Pancreas (tissue), 10 donors: ENCODE results near the gene ANP32A. TPM values are rescaled to one million over a fixed set of nuclear protein-coding genes. Genes with fewer than 3 reads are reported as not detected.

Experiments used
- ATAC-seq, 4 donors: fragments of 200-7000 bp; cut with Tn5 transposase; one replicate each; pipeline versions ENCODE4 v1.8.0 to v1.9.1; 2020; ENCODE audit warnings: mild to moderate bottlenecking in 4 of 4, moderate library complexity in 4 of 4
- DNase-seq, 6 donors: peaks; one replicate each; pipeline ENCODE4 v3.0.0-alpha.2; 2020
- FAIRE-seq: peaks from 2 replicates; lab custom pipeline; 2012; peaks lifted over from hg19 to GRCh38; lab: Jason Lieb, UNC
- H3K27ac ChIP-seq, 4 donors: fragments of 200-600 bp; sonication (generic); 1 replicate in 3 of 4; 2 replicates in 1 of 4; pipeline versions ENCODE4 v1.5.0 to v1.8.0; 2020
- H3K27me3 ChIP-seq, 4 donors: fragments of 200-600 bp; one replicate each; pipeline ENCODE4 v1.8.0; 2021
- H3K36me3 ChIP-seq, 3 donors: fragments of 200-600 bp; sonication (generic) in 1 of 3; one replicate each; pipeline versions ENCODE4 v1.5.0 to v1.8.0; 2020 to 2021
- H3K4me1 ChIP-seq, 3 donors: fragments of 200-600 bp; one replicate each; pipeline ENCODE4 v1.8.0; 2021
- H3K4me3 ChIP-seq, 4 donors: fragments of 200-600 bp; sonication (generic) in 2 of 4; one replicate each; pipeline versions ENCODE4 v1.5.0 to v1.8.0; 2020 to 2021
- H3K9me3 ChIP-seq, 4 donors: fragments of 200-600 bp; one replicate each; pipeline ENCODE4 v1.8.0; 2021
- WGBS, 2 donors: extraction: QIAGEN DNeasy Blood & Tissue Kit; methylation state at CpG; one replicate each; pipeline ENCODE4 v1.1.7; 2013; 5-methylcytosine and 5-hydroxymethylcytosine counted together
- intact Hi-C, 3 donors: fragments of 100-400 bp; cut with DNase I; formaldehyde crosslinking; loops; one replicate each; pipeline versions ENCODE4 v1.11.1 to v1.14.2; 2022
- polyA plus RNA-seq, 2 donors: library from polyadenylated mRNA; stranded (reverse); fragments of 200-250 nt; gene quantifications; one replicate each; pipeline ENCODE4 v1.2.3, GENCODE V29; 2013
- total RNA-seq, 6 donors: library from RNA; stranded (reverse); fragmentation: NEBNext Ultra II Directional in 4 of 6; extraction: Animal tissue kit (Norgen Biotek cat#: 25700) in 4 of 6; gene quantifications; one replicate each; pipeline versions ENCODE4 v1.2.1 to v1.2.4, GENCODE V29; 2021 to 2023
- TF ChIP-seq, protein P1 (sequence below), 4 donors: fragments of 200-600 bp; sonication (generic) in 3 of 4; IDR thresholded peaks; one replicate each; pipeline versions ENCODE4 v1.5.0 to v1.8.0; 2021; ENCODE audit warnings: antibody characterized with exemption in 4 of 4
- donor health status: healthy with polysubstance abuse.
- donor health status: DM: no; HTN: no; CAD: no; lungs with moderate emphysema.
- donor health status: DM: no; HTN: no; CAD: no.
- donor health status: control.
- donor health status: control.
- donor health status: Bipolar disorder and iron deficiency.
- donor health status: DM: yes; HTN: yes; CAD: no.
- donor health status: DM: no; HTN: no; CAD: no.
- donor health status: DM: no; HTN: no; CAD: no.
- donor health status: DM: yes; HTN: yes; CAD: no.

Gene ANP32A
- total and polyA plus RNA-seq, 8 donors: 26.0 to 64.3 (median 41.3) TPM

DNA sequence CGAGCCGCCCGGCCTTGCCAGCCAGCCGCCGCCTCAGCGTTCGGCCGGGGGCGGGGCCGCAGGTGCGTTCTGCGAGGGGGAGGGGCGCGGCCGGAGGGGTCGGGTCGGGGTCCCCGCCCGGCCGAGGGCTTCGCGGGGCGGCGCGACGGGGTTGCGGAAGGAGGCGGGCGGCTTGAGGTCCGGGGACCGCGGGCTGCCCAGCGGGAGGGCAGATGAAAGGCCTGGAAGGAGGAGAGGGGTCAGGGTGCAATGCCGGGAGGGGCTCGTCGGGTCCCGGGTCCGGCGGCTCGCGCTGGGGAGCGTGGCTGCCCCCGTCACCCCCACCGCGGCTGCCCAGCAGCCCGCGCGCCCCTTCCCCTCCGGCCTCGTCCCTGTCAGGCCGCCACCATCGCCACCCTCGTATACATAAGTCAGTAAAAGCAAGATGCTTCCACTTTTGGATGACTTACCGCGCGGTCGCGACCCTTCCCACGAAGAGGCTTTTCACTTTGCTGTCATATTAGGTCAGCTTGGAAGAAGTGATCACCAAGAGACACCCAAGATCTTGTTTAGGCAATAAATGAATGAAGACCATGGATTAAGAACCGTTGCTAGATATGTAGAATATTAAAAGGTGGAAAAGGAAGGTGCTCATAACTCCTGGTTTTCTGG is 620 bp upstream of the ANP32A start:
- Histone ChIP-seq H3K27me3 (no peaks in the 10 kb centered on the region), H3K27ac (peak overlapping the region; percentile 18 to 100 (median 98)), H3K4me1 (peaks cover 12 to 15% (median 14%) of the 10 kb centered on the region in 3 donors), H3K36me3 (no peaks in the 10 kb centered on the region), H3K9me3 (no peaks in the 10 kb centered on the region), H3K4me3 (peak overlapping the region; percentile 71 to 90 (median 86))
- 0 to 1% methylated on average over 44 to 60 of the region's 60 CpGs for WGBS, 2 donors
- intact Hi-C loops: loop anchor here in 1 of 3 donors (5.0 kb wide), 1 partner anchor 34 kb away; no protein-coding TSS in a partner anchor
- ATAC-seq (peak; percentile 0 to 5 (median 2)), DNase-seq (peak in 1 of 6 donors; percentile 32), FAIRE-seq (no peak)
- TF ChIP-seq, protein P1, sequence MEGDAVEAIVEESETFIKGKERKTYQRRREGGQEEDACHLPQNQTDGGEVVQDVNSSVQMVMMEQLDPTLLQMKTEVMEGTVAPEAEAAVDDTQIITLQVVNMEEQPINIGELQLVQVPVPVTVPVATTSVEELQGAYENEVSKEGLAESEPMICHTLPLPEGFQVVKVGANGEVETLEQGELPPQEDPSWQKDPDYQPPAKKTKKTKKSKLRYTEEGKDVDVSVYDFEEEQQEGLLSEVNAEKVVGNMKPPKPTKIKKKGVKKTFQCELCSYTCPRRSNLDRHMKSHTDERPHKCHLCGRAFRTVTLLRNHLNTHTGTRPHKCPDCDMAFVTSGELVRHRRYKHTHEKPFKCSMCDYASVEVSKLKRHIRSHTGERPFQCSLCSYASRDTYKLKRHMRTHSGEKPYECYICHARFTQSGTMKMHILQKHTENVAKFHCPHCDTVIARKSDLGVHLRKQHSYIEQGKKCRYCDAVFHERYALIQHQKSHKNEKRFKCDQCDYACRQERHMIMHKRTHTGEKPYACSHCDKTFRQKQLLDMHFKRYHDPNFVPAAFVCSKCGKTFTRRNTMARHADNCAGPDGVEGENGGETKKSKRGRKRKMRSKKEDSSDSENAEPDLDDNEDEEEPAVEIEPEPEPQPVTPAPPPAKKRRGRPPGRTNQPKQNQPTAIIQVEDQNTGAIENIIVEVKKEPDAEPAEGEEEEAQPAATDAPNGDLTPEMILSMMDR (IDR thresholded peaks at IDR 0.05): no peak

DNA sequence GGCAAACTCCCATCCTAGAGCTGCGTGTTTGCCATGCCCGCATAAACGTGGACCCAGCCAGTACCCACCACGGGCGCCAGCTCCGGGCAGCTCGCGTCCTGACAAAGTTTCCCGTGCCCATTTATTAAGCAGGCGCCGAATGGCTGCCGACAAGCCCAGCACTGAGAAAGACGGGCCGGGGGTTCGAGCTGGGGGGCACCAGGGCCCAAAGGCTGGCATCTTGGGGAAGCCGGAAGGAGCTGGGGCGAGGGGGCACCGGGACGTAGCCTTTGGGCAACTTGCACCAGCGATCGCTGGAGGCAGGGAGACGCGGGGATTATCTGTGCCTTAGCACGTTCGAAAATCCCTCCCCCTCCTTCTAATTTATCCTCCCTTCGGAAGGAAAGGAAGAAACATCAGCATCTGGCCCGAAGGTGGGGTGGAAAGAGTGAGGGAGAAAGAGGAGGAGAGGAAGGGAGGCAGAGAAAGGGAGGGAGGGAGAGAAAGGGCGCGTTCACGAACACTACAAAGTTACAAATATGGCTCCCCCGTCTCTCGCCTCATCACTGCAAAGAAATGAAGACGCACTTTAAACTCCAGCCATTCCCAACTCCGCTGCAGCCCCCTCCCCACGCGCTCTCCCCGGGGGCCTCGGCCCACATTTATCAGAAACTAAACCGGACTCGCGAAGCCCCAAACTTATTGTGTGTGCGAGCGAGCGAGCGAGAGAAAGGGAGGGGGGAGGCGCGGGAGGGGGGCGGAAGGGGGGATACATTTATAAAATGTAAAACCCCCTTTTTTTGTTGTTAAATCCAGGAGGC is 1.0 kb downstream of the ANP32A start:
- TF ChIP-seq, protein P1 (IDR thresholded peaks at IDR 0.05): no peak
- peaks cover 20 to 22% (median 21%) of the 10 kb centered on the region in 3 donors for H3K4me1 ChIP-seq
- FAIRE-seq (no peak), DNase-seq (peak in 5 of 6 donors; percentile 35 to 78 (median 60)), ATAC-seq (peak in 3 of 4 donors; percentile 1 to 5 (median 3))
- peak overlapping the region; percentile 71 to 90 (median 86) for H3K4me3 ChIP-seq
- no peaks in the 10 kb centered on the region for H3K36me3 ChIP-seq
- intact Hi-C loops: loop anchor here in 1 of 3 donors (5.0 kb wide), 1 partner anchor 32 kb away; no protein-coding TSS in a partner anchor
- peak overlapping the region; percentile 98 to 100 (median 99) for H3K27ac ChIP-seq
- H3K27me3 ChIP-seq: no peaks in the 10 kb centered on the region
- H3K9me3 ChIP-seq: no peaks in the 10 kb centered on the region
- 1% methylated on average over 45 to 48 of the region's 48 CpGs for WGBS, 2 donors

DNA sequence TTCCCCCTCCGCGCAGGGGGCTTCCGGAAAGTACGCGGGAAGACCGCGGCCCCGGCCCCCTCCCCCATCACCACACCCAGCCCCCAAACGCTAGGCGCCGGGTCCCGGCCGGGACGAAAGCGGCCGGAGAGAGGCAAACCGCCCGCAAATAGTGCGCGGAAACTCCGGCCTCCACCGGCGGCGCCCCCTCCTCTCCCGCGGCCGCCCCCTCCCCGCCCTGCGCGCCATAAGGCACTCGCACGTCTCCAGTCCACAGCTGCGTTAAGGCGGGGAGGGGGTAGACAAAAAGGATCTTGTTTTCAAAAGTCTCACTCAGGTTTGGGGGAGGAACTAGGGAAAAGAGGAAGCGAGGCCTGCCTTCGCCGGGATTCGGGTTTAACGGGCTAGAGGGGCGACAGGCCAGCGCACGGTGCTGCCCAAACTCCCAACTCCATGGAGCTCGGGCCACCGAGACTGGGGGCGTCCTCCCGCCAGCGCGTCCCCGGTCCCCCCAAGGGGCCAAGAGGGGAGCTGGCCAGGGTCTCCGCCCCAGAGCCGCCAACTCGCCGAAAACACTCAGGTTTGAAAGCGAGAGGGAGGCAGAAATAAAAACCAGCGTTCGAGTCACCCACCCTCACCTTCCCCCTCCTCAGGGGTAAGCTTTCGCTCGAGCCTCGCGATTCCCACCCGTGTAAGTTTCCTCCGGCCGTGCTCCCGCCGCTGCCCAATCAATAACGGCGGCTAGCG is 1.8 kb downstream of the ANP32A start:
- peak overlapping the region; percentile 98 to 100 (median 99) for H3K27ac ChIP-seq
- intact Hi-C loops: no loop called here
- H3K4me3 ChIP-seq: peak overlapping the region; percentile 71 to 90 (median 86)
- peaks cover 20 to 22% (median 21%) of the 10 kb centered on the region in 3 donors for H3K4me1 ChIP-seq
- TF ChIP-seq, protein P1 (IDR thresholded peaks at IDR 0.05): no peak
- DNase-seq (peak in 5 of 6 donors; percentile 52 to 80 (median 63)), ATAC-seq (peak; percentile 7 to 15 (median 10)), FAIRE-seq (no peak)
- H3K36me3 ChIP-seq: no peaks in the 10 kb centered on the region
- 1% methylated on average over 49 to 68 of the region's 68 CpGs for WGBS, 2 donors
- no peaks in the 10 kb centered on the region for H3K9me3 ChIP-seq
- no peaks in the 10 kb centered on the region for H3K27me3 ChIP-seq

DNA sequence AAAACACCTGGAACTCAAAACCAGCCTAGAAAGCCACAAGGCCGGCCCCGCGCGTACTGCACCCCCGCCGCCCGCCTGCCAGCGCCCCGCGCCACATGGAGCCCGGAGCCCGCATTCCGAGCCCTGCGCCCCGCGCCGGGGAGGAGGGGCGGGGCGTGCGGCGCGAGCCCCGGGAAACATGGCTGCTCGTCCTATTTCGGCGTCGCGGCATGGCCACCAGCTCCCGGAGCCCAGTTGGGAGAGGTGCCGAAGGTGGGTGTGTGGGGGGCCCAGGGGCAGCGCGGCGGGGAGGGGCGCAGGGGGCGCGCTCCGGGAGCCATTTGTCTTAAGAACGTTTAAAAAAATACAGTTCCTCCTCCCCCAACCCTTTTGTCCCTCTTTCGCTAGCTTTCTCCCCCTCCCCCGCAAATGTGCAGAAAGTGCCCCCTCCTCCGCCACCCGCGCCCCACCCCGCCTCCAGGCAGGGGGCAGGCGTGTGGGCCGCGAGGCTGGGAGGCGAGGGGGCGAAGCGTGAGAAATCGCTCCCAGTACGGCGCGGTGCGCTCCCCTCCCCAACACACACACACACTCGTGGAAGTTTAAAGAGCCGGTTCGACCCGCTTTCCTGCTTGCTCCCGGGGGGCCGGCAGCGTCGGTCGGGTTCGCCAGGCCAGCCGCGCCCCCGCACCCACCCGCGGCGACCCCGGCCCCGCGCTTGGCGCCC is 2.5 kb downstream of the ANP32A start:
- peaks cover 20 to 25% (median 24%) of the 10 kb centered on the region in 3 donors for H3K4me1 ChIP-seq
- H3K4me3 ChIP-seq: peak overlapping the region; percentile 71 to 90 (median 86)
- intact Hi-C loops: no loop called here
- ATAC-seq (peak; percentile 25 to 62 (median 50)), FAIRE-seq (no peak), DNase-seq (peak; percentile 70 to 85 (median 78))
- H3K27ac ChIP-seq: peak overlapping the region; percentile 98 to 100 (median 99)
- TF ChIP-seq, protein P1 (IDR thresholded peaks at IDR 0.05): no peak
- WGBS, 2 donors: 0% methylated on average over 55 to 75 of the region's 75 CpGs
- H3K27me3 ChIP-seq: no peaks in the 10 kb centered on the region
- H3K9me3 ChIP-seq: no peaks in the 10 kb centered on the region
- no peaks in the 10 kb centered on the region for H3K36me3 ChIP-seq
